Stimulated activated CD4-positive, alpha-beta T cell treated with anti-CD3 and anti-CD28 coated beads, Interleukin-15, amount 100 ng/mL, for 1 hour (primary cell): Measurements from ENCODE around the gene PACS2.

Source experiments
- DNase-seq, 2 donors: peaks; one replicate each; pipeline ENCODE4 v3.0.0-alpha.2; 2020; ENCODE audit warnings: low read depth in 1 of 2, low spot score in 1 of 2

PACS2 gene

GRCh38 chr14:105436891-105437722 is 122.6 kb downstream of the PACS2 start:
- no peak for DNase-seq

- no peak for DNase-seq
Observed at GRCh38 chr14:105437723-105438500, 123.4 kb downstream of the PACS2 start.

GRCh38 chr14:105439179-105439578 is 124.6 kb downstream of the PACS2 start:
- no peak for DNase-seq

- DNase-seq, result no peak
Observed at GRCh38 chr14:105439710-105440553, 125.4 kb downstream of the PACS2 start.

- no peak for DNase-seq
Observed at GRCh38 chr14:105440554-105440900, 126.0 kb downstream of the PACS2 start.

DNA sequence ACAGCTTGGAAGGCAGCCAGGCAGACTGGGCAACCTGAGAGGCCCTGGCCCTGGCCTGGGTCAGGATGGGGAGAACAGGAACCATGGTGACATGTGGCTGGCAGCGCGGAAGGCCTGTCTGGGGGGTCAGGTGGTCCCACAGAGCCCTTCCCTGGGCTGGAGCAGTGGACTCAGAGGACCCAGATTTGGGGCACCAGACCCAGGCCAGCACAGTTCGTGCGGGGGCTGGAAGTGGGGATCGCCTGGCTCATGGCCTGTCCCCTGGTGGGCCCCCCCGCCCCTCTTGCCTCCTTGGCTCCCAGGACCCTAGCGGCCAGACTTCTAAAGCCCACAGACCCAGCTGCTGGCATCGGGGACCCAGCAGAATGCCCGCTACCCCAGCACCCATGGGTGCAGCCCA is 126.4 kb downstream of the PACS2 start:
- no peak for DNase-seq

- no peak for DNase-seq
Observed at GRCh38 chr14:105442125-105442524, 127.6 kb downstream of the PACS2 start.

DNA sequence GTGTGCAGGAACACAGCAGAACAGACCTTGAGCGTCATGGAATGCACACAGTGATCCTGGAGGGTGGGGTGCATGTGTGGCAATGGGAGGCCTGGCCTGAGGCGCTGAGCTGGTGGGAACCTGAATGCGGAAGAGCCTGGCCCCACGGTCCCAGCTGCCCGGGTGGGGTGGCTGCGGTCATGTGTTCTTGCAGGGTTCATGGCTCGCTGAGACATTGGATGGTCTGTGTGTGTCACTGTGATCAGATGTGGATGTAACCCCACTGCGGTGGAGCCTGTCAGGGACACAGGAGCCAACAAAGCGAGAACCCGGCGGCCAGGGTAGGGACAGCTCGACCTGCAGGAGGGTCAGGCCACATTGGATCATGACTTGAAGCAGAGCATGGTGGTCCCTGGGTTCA is 128.3 kb downstream of the PACS2 start:
- DNase-seq, result no peak

DNA sequence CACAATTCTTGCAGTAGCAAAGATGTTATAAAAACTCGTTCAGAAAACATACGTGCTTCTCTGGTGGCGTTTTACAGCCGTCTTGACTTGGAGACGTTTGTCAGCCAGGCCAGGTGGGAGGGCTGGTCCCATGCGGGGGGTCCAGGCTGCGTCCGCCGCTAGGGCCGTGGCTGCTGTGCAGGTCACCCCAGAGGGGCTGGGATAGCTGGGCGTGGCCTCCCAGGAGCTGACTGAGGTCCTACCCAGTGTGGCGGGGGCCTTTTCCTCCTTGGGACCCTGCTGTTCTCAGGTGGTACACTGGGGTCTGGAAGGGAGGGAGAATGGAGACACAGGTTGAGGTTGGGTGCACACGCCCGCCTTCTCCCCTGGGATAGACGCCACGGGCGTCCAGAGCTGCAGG is 130.3 kb downstream of the PACS2 start:
- no peak for DNase-seq

DNA sequence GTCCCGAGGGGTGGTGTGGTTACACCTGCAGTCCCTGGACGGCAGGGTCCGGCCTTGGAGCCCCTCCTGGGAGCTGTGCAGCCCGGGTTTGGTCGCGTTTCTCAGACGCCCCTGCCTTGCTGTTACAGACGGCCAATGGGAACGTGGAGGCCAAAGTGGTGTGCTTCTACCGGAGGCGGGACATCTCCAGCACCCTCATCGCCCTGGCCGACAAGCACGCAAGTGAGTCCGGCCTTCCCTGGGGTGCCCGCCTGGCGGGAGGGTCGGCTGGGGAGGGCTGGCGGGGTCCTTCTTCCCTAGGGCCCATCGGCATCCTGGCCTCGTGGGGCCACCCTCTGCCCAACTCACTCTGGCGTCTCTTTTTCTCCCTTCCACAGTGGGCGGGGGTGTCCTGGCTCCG is 130.7 kb downstream of the PACS2 start:
- DNase-seq, result no peak

GRCh38 chr14:105445901-105446845 is 131.6 kb downstream of the PACS2 start:
- no peak for DNase-seq

DNA sequence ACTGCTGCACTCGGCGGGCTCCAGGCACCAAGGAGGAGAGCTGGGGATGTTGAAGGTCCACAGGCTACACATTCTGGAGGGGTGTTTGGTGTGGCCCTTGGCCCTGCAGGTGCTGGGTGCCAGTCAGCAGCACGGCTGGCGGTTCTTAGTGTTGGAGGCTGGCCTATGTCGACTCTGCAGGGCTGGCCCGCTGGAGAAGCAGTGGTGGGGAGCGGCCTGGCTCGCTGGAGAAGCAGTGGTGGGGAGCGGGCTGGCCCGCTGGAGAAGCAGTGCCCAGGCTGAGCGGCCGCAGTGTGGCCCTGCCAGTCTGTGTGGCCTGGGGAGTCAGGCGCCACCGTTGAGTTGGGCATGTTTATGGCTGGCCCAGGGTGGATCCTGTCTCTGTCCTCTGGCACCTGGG is 132.4 kb downstream of the PACS2 start:
- no peak for DNase-seq
